Hepatocyte (in vitro differentiated cells): ENCODE measurements around the gene PRPF39. TPM values are rescaled to one million over a fixed set of nuclear protein-coding genes. Genes with fewer than 3 reads are reported as not detected.

Experiments
- DNase-seq: peaks from one replicate; pipeline ENCODE4 v3.0.0-alpha.2; 2016; ENCODE audit warnings: low spot score
- H2AFZ ChIP-seq: fragments of 200-600 bp; sonication (generic); 2 replicates; pipeline ENCODE4 v1.6.0; 2016; ENCODE audit warnings: antibody characterized with exemption, mild to moderate bottlenecking
- H3K27ac ChIP-seq: fragments of 200-600 bp; sonication (generic); 2 replicates; pipeline ENCODE4 v1.5.1; 2016; ENCODE audit warnings: mild to moderate bottlenecking
- H3K27me3 ChIP-seq: fragments of 200-600 bp; sonication (generic); 2 replicates; pipeline ENCODE4 v1.6.1; 2016
- H3K36me3 ChIP-seq: fragments of 200-600 bp; sonication (generic); replicated peaks from 2 replicates; pipeline ENCODE4 v1.5.1; 2016; ENCODE audit warnings: low read depth; ENCODE audit not compliant: insufficient read depth
- H3K4me1 ChIP-seq: fragments of 200-600 bp; sonication (generic); 2 replicates; pipeline ENCODE4 v1.5.1; 2016; ENCODE audit warnings: mild to moderate bottlenecking, moderate library complexity; ENCODE audit not compliant: insufficient read depth
- H3K4me2 ChIP-seq: fragments of 200-600 bp; sonication (generic); 2 replicates; pipeline ENCODE4 v1.6.0; 2016
- H3K4me3 ChIP-seq: fragments of 200-600 bp; sonication (generic); 2 replicates; pipeline ENCODE4 v1.5.1; 2016; ENCODE audit warnings: mild to moderate bottlenecking
- H3K79me2 ChIP-seq: fragments of 200-600 bp; sonication (generic); 2 replicates; pipeline ENCODE4 v1.6.0; 2017; ENCODE audit warnings: mild to moderate bottlenecking
- H3K9me2 ChIP-seq: fragments of 200-600 bp; sonication (generic); replicated peaks from 2 replicates; pipeline ENCODE4 v1.6.0; 2017; ENCODE audit warnings: mild to moderate bottlenecking; ENCODE audit not compliant: insufficient read depth
- H3K9me3 ChIP-seq: fragments of 200-600 bp; sonication (generic); 2 replicates; pipeline ENCODE4 v1.5.1; 2016; ENCODE audit warnings: low read depth, mild to moderate bottlenecking
- H4K20me1 ChIP-seq: fragments of 200-600 bp; sonication (generic); 2 replicates; pipeline ENCODE4 v1.6.0; 2016; ENCODE audit warnings: mild to moderate bottlenecking; ENCODE audit not compliant: insufficient read depth, poor library complexity, severe bottlenecking
- EZH2 ChIP-seq: fragments of 200-600 bp; sonication (generic); IDR thresholded peaks from 2 replicates; pipeline ENCODE4 v1.6.1; 2016; ENCODE audit warnings: antibody characterized with exemption, mild to moderate bottlenecking, borderline replicate concordance
- EZH2phosphoT487 ChIP-seq: fragments of 200-600 bp; sonication (generic); IDR thresholded peaks from one replicate; pipeline ENCODE4 v1.6.1; 2018; ENCODE audit warnings: antibody characterized with exemption, mild to moderate bottlenecking, low read depth, moderate library complexity; ENCODE audit not compliant: unreplicated experiment, severe bottlenecking
- WGBS: methylation state at CpG from one replicate; pipeline ENCODE4 v1.1.6; 2016; ENCODE audit warnings: low lambda C conversion rate; ENCODE audit errors: missing lambda C conversion rate; 5-methylcytosine and 5-hydroxymethylcytosine counted together
- polyA plus RNA-seq: library from polyadenylated mRNA; unstranded; fragments of >200 nt; fragmentation: Nextera tagmentation; extraction: Ambion mirVana; gene quantifications from 2 replicates; pipeline ENCODE4 v1.2.1, GENCODE V29; 2016
- total RNA-seq: library from RNA; depleted of rRNA; stranded (reverse); fragments of >200 nt; gene quantifications from 2 replicates; pipeline ENCODE4 v1.2.3, GENCODE V29; 2014
- TF ChIP-seq, protein P1 (sequence below): fragments of 200-600 bp; sonication (generic); IDR thresholded peaks from 2 replicates; pipeline ENCODE4 v1.5.1; 2016; ENCODE audit warnings: antibody characterized with exemption, mild to moderate bottlenecking; ENCODE audit not compliant: poor library complexity

The PRPF39 gene
- total RNA-seq (32.5 and 38.9 TPM in 2 replicates), polyA plus RNA-seq (18.2 and 27.8 TPM in 2 replicates)

DNA sequence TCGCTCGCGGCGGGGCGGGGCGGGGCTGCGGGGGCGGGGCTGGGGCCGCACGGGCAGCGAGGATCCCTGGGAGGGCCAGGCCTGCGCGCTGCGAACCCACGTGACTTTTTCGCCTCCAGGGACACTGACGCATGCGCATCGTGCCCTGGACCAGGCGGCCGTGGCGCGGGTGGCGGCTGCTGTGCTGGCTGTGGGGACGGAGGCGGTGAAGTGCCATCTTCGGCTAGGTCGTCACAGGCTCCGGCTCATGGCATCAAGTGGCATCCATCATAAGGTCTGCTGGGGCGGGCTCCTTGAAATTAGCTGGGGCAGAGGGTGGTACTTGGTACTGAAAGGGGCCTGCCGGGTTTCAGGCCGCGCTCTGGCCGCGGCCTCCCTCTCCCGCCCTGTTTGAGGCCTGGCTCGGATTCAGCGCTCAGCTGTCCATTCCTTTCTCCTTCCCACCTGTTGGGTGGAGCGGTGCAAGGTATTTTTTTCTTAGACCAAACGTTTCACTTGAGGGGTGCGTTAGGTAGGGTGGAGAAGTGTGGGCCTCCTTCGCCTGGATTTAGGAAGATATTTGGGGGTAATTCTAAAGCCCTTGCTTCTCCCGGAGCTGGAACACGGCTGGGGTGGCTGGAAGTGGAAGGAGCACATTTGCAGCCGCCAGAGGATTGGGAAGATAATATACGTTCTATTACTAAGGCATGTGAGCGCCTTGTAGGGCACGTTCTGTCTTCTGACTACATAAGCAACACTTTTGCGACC lies at the start of gene PRPF39:
Gene PRPF39 (plus strand): TSS at position 141 of the 747 bp plus-strand sequence. CDS start 11,124 bp downstream, outside the sequence.
- H3K27me3 ChIP-seq: no peaks in the 10 kb centered on the region
- TF ChIP-seq EZH2phosphoT487: no peak
- no peak for TF ChIP-seq EZH2
- TF ChIP-seq, protein P1, sequence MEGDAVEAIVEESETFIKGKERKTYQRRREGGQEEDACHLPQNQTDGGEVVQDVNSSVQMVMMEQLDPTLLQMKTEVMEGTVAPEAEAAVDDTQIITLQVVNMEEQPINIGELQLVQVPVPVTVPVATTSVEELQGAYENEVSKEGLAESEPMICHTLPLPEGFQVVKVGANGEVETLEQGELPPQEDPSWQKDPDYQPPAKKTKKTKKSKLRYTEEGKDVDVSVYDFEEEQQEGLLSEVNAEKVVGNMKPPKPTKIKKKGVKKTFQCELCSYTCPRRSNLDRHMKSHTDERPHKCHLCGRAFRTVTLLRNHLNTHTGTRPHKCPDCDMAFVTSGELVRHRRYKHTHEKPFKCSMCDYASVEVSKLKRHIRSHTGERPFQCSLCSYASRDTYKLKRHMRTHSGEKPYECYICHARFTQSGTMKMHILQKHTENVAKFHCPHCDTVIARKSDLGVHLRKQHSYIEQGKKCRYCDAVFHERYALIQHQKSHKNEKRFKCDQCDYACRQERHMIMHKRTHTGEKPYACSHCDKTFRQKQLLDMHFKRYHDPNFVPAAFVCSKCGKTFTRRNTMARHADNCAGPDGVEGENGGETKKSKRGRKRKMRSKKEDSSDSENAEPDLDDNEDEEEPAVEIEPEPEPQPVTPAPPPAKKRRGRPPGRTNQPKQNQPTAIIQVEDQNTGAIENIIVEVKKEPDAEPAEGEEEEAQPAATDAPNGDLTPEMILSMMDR: no peak
- H3K4me1 ChIP-seq: peaks cover 13% of the 10 kb centered on the region
- peak within 1 kb of the TSS; percentile 95 for H2AFZ ChIP-seq
- H3K79me2 ChIP-seq: peaks cover 51% of the 10 kb centered on the region
- WGBS: under 1% methylated on average over 34 of the region's 49 CpGs
- peak within 1 kb of the TSS; percentile 76 for H3K4me2 ChIP-seq
- no peaks in the 10 kb centered on the region for H3K36me3 ChIP-seq
- H3K4me3 ChIP-seq: peak within 1 kb of the TSS; percentile 88
- peak within 1 kb of the TSS; percentile 93 for H3K27ac ChIP-seq
- DNase-seq: peak; percentile 98
- no peaks in the 10 kb centered on the region for H3K9me2 ChIP-seq
- H4K20me1 ChIP-seq: peaks cover 47% of the 10 kb centered on the region
- H3K9me3 ChIP-seq: no peaks in the 10 kb centered on the region

GRCh38 chr14:45034730-45035129 lies 49.2 kb upstream of the PRPF39 start:
- Histone ChIP-seq H3K9me3 (no peaks in the 10 kb centered on the region), H3K79me2 (no peaks in the 10 kb centered on the region), H2AFZ (no peak overlapping the region), H3K27me3 (no peaks in the 10 kb centered on the region), H3K9me2 (no peaks in the 10 kb centered on the region), H3K4me1 (no peaks in the 10 kb centered on the region), H3K4me3 (no peak overlapping the region), H3K36me3 (no peaks in the 10 kb centered on the region), H3K27ac (no peak overlapping the region), H3K4me2 (no peak overlapping the region), H4K20me1 (no peaks in the 10 kb centered on the region)
- no peak for DNase-seq
- no peak for TF ChIP-seq EZH2phosphoT487
- TF ChIP-seq, protein P1: no peak
- no peak for TF ChIP-seq EZH2

DNA sequence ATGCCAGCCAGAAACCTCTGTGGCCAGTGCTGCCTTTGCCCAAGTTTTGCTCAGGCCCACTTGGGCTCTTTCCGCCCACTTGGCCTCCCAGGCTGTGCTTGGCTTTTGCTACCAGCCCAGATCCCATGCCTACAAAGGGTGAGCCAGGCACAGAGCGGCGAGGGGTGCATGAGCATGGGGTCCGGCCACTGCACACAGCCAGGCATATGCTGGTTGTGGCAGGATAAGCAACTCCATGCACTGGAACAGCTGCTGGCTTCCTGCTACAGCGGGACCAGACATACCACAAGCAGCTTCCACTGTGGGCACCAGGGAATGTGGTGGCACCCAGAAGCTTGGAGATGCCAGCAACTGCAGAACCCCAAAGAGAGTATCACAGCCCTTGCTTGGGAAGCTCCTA lies 45.7 kb upstream of the PRPF39 start:
- H3K4me2 ChIP-seq: no peak overlapping the region
- no peak overlapping the region for H2AFZ ChIP-seq
- H4K20me1 ChIP-seq: no peaks in the 10 kb centered on the region
- H3K4me1 ChIP-seq: no peaks in the 10 kb centered on the region
- H3K79me2 ChIP-seq: no peaks in the 10 kb centered on the region
- no peaks in the 10 kb centered on the region for H3K9me2 ChIP-seq
- TF ChIP-seq EZH2 (no peak), EZH2phosphoT487 (no peak)
- H3K4me3 ChIP-seq: no peak overlapping the region
- no peak overlapping the region for H3K27ac ChIP-seq
- WGBS: 92% methylated on average over 5 of the region's 5 CpGs
- DNase-seq: no peak
- H3K36me3 ChIP-seq: no peaks in the 10 kb centered on the region
- H3K27me3 ChIP-seq: no peaks in the 10 kb centered on the region
- H3K9me3 ChIP-seq: no peaks in the 10 kb centered on the region

GRCh38 chr14:45038865-45039264 lies 45.1 kb upstream of the PRPF39 start:
- Histone ChIP-seq H2AFZ (no peak overlapping the region), H3K27ac (no peak overlapping the region), H3K4me1 (no peaks in the 10 kb centered on the region), H3K27me3 (no peaks in the 10 kb centered on the region), H3K4me2 (no peak overlapping the region), H3K9me3 (no peaks in the 10 kb centered on the region), H3K4me3 (no peak overlapping the region), H3K36me3 (no peaks in the 10 kb centered on the region), H4K20me1 (no peaks in the 10 kb centered on the region), H3K9me2 (no peaks in the 10 kb centered on the region), H3K79me2 (no peaks in the 10 kb centered on the region)
- no peak for DNase-seq
- TF ChIP-seq, protein P1: no peak
- TF ChIP-seq EZH2 (no peak), EZH2phosphoT487 (no peak)
- WGBS: 97% methylated on average over 5 of the region's 5 CpGs
